Activated CD4-positive, alpha-beta T cell treated with anti-CD3 and anti-CD28 coated beads, Interleukin-2, amount 50 U/mL, for 16 hours (primary cell): ENCODE results near the gene TOMM22.
"Not testable (repeated sequence)": the region's sequence is repeated elsewhere in the genome, so short reads cannot be mapped to it uniquely, and the experiment has no call there.

Experiments
- DNase-seq: peaks from one replicate; pipeline ENCODE4 v3.0.0-alpha.2; 2020

Gene TOMM22

GRCh38 chr22:38681582-38682335 lies at the start of gene TOMM22:
TOMM22 (plus strand) TSS chr22:38681957; CDS start chr22:38681979, 22 bp downstream.
- DNase-seq, result peak; percentile 92

- no peak for DNase-seq
These were observed 49.2 kb upstream of the TOMM22 start for GRCh38 chr22:38632528-38632927.

DNA sequence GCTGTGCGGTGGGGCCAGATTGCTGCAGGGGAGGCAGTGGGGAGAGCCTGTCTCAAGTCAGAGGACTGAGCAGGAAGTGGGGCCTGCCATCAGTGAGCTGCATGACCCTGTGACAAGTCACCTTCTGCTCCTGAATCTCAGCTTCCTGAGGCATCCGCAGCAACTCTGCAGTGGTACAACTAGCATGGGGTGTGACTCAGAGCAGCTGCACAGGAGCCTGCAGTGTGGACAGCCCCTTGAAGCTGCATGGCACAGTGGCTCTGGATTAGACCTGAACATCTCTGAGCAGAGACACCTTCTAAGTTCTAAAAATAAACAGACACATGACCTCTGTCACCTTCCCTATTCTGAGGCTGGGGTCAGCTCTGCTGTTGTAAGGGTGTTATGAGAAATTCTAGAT lies 43.5 kb upstream of the TOMM22 start:
- DNase-seq, result no peak

DNA sequence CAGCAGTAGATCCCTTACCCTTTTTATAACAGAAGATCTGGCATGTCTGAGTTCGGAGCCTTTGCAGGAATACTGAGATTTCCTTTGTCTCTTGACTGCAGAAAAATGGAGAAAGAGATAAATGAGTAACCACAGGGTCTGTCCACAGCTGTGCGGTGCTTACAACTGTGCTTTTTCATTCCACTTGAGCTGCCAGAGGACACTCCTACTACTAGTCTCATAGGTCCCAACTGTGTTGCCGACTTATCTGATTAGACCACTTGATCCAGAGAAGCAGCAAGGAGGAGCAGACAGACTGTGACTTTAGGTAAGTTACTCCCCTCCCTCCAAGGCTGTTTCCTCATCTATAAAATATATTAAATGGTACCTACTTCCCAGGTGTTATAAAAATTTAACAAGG lies 43.0 kb upstream of the TOMM22 start:
- DNase-seq, result no peak

DNA sequence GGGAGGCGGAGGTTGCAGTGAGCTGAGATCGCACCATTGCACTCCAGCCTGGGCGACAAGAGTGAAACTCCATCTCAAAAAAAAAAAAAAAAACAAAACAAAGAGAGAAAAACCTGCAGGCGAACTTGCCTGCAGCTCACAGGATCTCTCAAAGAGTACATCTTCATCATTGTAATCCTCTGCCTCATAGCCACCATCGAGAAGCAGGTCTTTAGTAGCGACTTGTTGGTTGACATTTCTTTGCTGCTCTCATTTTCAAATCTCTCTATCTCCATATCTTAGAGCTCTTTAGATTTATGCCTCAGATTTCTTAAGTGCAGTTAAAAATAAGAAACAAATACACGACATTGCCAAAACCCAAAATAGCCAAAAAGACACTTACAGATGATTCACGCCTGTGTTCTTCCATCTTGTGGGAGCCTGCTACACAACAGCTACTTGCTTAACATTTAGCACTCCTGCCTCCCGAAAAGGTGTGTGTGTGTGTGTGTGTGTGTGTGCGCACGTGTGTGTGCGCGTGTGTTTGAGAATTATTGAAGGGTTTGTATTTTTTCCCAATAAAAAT lies 40.2 kb upstream of the TOMM22 start:
- DNase-seq, result no peak

DNA sequence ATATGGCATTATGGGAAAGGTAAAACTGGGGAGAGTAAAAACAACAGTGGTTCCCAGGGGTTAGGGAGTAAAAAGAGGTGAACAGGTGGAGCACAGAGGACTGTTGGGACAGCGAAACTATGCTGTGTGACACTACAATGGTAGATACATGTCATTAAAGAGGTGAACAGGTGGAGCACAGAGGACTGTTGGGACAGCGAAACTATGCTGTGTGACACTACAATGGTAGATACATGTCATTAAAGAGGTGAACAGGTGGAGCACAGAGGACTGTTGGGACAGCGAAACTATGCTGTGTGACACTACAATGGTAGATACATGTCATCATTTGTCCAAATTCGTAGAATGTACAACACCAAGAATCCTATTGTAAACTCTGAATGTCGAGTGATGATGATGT lies 37.5 kb upstream of the TOMM22 start:
- not testable (repeated sequence) for DNase-seq

- no peak for DNase-seq
These were observed 36.3 kb upstream of the TOMM22 start for GRCh38 chr22:38645430-38645829.

DNA sequence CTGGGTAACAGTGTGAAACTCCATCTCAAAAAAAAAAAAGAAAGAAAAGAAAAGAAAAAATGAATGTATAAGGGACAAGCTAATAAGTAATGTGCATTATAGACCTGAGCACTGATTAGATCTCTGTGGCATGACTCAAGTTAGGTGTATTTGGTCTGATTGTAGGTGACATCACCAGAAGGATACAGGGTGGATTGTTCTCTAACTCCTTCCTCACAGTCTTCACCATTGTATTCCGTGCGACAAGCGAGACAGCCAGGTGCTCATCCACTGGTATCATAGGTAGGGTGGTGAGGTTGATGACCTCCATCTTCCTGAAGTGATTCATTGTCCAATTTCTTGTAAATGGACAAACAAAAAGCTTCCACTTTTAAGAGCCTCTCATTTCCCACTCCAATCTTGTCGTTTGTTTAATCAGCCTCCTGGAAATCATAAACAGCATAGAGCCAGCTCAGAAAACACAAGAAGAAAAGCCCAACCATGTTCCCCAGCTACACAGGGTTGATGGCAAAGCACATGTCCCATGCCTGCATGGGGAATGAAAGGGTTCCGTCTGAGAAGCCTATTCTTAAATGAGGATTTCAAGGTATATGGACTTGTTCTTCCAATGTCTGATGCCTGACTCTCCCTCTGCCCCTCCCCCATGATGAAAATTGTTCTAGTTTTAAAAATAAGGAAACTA lies 31.8 kb upstream of the TOMM22 start:
- DNase-seq, result no peak

DNA sequence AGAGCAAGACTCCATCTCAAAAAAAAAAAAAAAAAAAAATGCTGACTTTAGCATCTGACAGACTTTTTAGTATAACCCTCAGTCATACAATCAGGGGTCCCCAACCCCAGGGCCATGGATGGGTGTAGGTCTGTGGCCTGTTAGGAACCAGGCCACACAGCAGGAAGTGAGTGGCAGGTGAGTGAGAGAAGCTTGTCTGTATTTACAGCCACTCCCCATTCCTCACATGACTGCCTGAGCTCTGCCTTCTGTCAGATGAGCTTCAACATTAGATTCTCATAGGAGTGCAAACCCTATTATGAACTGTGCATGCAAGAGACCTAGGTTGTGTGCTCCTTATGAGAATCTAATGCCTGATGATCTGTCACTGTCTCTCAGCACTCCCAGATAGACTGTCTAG lies 28.9 kb upstream of the TOMM22 start:
- DNase-seq, result no peak

GRCh38 chr22:38653741-38654140 lies 28.0 kb upstream of the TOMM22 start:
- DNase-seq, result no peak

GRCh38 chr22:38655519-38656255 lies 26.1 kb upstream of the TOMM22 start:
- no peak for DNase-seq

GRCh38 chr22:38656256-38657044 lies 25.3 kb upstream of the TOMM22 start, which contains the start of the genes CBY1 and FAM227A:
CBY1 (plus strand) TSS chr22:38656638; CDS start chr22:38668055, 11,417 bp downstream.
FAM227A (minus strand) TSS chr22:38656392; CDS start chr22:38650168, 6,224 bp downstream.
- peak; percentile 87 for DNase-seq

DNA sequence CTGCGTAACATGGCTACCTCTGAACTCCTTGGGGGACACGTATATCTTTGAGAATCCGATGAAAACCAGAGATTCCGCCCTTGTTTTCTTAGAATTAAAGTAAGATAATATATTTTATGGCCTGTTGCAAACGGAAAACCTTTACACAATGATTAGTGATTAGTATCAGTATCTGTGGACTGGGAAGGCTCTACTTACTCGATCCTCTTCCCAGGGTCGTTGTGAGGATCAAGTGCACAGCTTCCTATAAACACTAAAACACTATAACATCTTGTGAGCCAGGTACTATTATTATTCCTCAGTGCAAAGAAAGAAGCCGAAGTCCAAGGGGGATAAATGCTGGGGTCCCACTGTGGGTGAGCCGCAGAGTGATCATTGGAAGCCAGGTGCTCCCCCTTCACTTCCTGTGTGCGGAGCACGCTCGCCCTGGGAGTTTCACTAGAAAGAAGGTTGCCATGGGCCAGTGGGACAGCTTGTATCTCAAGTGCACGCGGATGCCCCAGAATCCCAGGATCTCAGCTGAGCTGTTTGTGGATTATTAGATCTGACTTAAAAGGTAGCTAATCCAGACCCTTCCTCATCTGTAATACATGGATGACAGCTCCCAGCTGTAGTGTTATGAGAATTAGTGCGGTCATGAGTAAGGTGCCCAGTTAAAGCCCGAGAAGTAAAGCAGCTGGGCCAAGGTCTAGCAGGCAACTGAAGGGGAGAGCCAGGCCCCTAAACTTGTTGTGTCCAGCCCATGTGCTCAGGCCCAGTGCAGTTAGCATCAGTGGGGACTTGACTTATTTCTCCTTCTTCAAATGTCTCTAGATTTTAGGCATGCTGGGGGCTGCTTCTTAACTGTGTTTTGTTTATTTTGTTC lies 24.5 kb upstream of the TOMM22 start:
- peak; percentile 53 for DNase-seq

DNA sequence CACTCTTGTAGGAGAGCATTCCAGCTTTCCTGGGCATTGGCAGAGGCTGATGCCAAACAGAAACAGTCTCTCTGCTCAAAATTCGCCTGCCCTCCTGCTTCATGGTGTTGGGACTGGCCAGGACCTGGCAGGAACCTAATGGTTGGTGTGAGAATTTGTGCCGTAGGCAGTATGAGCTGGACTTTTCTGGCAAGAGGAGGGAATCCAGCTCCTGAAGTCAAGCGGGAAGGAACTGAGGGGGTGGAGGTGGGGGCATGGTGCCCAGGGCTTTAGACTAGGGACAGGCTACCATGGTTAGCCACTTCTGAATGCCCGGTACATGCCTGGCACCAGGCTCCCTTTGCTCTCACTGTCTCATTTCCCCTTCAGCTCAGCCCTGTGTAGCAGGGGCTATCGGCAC lies 6.9 kb upstream of the TOMM22 start:
- no peak for DNase-seq

- no peak for DNase-seq
These were observed 5.9 kb upstream of the TOMM22 start for GRCh38 chr22:38675833-38676232.

DNA sequence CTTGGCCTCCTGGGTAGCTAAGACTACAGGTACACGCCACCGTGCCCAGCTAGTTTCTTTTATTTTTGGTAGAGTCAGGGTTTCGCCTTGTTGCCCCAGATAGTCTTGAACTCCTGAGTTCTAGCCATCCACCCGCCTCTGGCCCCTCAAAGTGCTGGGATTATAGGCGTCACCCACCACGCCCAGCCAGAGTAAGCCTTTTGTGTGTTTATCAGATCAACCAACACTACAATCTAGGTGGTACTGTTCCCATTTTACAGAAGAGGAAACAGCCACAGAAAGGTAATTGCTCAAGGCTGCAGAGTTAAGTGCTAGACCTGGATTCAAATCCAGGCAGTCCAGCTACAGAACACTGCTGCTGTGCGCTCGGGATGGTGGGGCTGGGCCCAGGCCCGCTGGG lies 3.1 kb downstream of the TOMM22 start:
- no peak for DNase-seq

DNA sequence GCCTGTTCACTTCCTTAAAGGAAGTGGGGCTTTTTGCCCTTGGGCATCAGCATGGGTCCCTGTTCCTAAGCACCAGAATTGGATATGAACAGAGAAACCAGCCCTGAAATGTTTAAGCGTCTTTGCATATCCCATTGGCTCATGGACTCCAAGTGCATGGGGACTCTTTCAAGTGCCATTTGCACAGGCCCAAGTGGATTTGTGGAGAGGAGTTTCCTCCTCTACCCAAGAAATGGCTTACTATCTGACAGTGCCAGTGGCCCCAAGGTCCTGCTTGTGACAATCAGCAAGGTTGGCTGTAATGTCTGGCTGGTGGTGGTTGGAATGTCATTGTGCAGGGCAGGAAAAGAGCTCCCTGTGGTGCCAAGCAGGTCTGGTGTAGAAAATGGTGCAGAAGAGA lies 4.0 kb downstream of the TOMM22 start:
- DNase-seq, result no peak

- no peak for DNase-seq
These were observed 7.9 kb downstream of the TOMM22 start for GRCh38 chr22:38689651-38690050.

GRCh38 chr22:38694049-38694448 lies 12.3 kb downstream of the TOMM22 start:
- DNase-seq, result no peak

DNA sequence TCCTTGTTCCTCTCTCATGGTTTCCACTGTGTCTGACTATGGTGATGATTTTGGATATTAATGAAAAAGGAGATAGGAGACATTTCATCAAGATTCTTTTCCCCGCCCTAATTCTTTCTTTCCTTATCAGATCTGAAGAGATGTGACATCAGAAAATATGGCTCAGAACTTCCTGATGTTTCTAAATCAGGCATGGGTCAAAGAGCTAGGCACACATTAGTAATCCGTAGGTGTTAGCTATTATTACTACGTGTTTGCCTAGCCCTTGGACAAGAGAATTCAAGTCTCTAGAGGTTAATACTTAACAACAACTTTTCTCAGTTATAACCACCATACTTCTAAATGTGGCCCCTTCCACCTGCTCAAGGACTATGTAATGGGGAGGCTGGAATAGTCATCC lies 13.2 kb downstream of the TOMM22 start:
- no peak for DNase-seq
